Transverse colon (tissue), 4 donors: ENCODE results near the gene WDR18.

ENCODE experiments used
- EP300 ChIP-seq: sonication (generic); formaldehyde crosslinking; IDR thresholded peaks from one replicate; pipeline ENCODE4 v1.6.1; 2017; ENCODE audit warnings: antibody characterized with exemption, low read depth
- POLR2A ChIP-seq: fragments of 450-650 bp; IDR thresholded peaks from one replicate; pipeline ENCODE4 v1.6.1; 2016; ENCODE audit warnings: antibody characterized with exemption, mild to moderate bottlenecking, moderate library complexity
- POLR2AphosphoS5 ChIP-seq, 3 donors: sonication (generic); formaldehyde crosslinking; IDR thresholded peaks; one replicate each; pipeline ENCODE4 v1.6.1; 2016; ENCODE audit warnings: antibody characterized with exemption in 3 of 3
- TF ChIP-seq, protein P1 (sequence below), 5 experiments: fragments of 200-600 bp in 3 of 5; fragments of 450-650 bp in 2 of 5; sonication (generic) in 3 of 5; IDR thresholded peaks; 1 replicate in 2 of 5; 2 replicates in 3 of 5; pipeline ENCODE4 v1.5.1; 2016 to 2017; ENCODE audit warnings: antibody characterized with exemption in 5 of 5, inconsistent platforms in 3 of 5, mild to moderate bottlenecking in 2 of 5, moderate library complexity in 1 of 5

DNA sequence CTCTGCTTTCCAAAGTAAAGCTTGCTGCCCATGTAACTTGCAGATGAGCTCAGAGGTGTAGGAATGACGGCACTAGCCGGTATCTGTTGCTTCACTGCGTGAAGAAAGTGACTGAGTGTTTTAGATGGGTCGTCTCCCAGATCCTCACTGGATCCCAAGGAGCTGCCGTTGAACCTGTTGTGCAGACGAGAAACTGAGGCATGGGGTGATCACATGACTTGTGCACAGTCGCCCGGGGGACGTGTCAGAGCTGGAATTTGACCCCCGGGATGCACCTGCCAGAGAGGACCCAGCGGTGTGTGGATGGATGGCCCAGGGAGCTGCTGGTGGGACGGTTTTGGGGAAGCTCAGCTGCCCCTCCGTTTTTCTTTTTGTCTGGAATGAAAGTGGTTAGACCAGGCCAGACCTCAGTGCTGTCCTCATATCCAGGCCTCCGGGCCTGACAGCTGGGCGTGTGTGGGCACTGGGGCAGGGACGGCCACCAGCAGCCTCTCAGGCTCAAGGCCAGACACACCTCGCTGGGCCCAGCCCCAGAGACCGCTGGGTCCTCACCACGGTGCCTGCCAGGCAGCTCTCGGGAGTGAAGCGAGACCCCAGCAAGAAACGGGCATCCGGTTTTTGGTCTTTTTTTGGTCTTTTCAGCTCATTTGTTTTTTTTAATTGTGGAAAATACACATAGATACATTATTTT is 45.8 kb upstream of the WDR18 start:
- TF ChIP-seq, protein P1, sequence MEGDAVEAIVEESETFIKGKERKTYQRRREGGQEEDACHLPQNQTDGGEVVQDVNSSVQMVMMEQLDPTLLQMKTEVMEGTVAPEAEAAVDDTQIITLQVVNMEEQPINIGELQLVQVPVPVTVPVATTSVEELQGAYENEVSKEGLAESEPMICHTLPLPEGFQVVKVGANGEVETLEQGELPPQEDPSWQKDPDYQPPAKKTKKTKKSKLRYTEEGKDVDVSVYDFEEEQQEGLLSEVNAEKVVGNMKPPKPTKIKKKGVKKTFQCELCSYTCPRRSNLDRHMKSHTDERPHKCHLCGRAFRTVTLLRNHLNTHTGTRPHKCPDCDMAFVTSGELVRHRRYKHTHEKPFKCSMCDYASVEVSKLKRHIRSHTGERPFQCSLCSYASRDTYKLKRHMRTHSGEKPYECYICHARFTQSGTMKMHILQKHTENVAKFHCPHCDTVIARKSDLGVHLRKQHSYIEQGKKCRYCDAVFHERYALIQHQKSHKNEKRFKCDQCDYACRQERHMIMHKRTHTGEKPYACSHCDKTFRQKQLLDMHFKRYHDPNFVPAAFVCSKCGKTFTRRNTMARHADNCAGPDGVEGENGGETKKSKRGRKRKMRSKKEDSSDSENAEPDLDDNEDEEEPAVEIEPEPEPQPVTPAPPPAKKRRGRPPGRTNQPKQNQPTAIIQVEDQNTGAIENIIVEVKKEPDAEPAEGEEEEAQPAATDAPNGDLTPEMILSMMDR (IDR thresholded peaks at IDR 0.05), result no peak
- TF ChIP-seq POLR2A (no peak), EP300 (no peak), POLR2AphosphoS5 (IDR thresholded peaks at IDR 0.05) (no peak)
